ENCODE data around the gene EPHB1.

The EPHB1 gene

GRCh38 chr3:134807189-134807588 is 12.1 kb downstream of the EPHB1 start:
- POLR2A ChIA-PET = no interaction called here
- CTCF ChIA-PET = interaction anchor here (1.9 kb wide), 1 partner anchor 12 kb away, joined by 5 read pairs; the partner anchor contains the start of gene EPHB1
- TF ChIP-seq CTCF (IDR thresholded peaks at IDR 0.05; ENCODE audit: insufficient read depth, low read length, missing control alignments) = no peak

DNA sequence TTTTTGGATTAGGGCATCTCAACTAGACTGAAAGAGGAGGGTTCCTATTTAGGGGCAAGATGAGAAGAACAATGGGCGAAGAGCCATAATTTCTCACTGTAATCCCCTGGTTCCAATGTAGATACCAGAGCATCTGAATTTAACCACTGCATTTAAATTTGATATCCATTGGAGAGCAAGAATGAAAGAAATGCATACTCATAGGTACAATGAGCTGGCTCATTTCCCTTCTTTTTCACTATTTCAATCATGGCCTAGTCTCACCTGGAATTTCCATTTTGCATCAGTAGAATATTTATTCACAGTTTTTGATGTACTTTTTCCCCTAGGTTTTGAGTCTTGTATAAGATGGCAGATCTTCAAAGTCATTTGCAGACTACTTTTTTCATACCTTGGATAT is 13.8 kb downstream of the EPHB1 start:
- no peak for DNase-seq (ENCODE audit: low read depth, low spot score)
- H3K4me3 ChIP-seq (ENCODE audit: low read depth, low read length) = no peak overlapping the region
- ChIA-PET POLR2A (no interaction called here), CTCF (interaction anchor here (1.9 kb wide), 1 partner anchor 54 kb away, joined by 5 read pairs; no protein-coding TSS in a partner anchor)
- TF ChIP-seq CTCF (IDR thresholded peaks at IDR 0.05; ENCODE audit: insufficient read depth, low read length, missing control alignments) = no peak

More at GRCh38 chr3:134807189-134807588, 12.1 kb downstream of the EPHB1 start:
- DNase-seq (ENCODE audit: low read depth, low spot score) = no peak
- H3K4me3 ChIP-seq (ENCODE audit: low read depth, low read length) = no peak overlapping the region

DNA sequence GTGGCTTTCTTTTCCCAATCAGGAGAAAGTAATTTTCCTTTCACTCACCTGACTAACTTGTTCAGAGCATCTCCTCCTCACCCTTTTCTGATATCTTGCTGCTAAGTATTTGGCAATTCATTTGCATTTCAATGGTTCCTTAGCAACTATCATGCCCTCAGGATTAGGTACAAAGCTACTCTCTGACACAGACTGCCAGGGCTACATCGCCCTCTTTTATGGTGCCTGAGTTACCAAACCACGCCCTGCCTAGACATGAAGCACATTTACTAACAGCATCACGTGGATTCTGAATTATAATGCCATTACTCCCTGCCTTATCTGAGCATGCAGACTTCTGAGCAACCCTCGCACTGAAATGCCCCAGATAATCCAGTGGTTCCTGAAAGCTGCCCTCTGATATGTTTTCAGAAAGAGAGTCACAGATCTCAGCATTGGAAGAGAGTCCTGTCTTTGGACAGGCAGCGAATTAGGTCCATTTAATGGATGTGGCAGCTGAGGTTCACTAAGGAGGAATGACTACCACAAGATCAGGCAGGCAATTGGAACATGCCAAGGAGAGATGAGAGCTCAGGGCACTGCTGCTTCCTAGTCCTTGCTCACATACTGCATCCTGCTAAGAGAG is 14.5 kb downstream of the EPHB1 start:
- DNase-seq (ENCODE audit: low read depth, low spot score) = no peak
- ChIA-PET CTCF (interaction anchor here (1.9 kb wide), 1 partner anchor 55 kb away, joined by 5 read pairs; no protein-coding TSS in a partner anchor), POLR2A (no interaction called here)
- no peak overlapping the region for H3K4me3 ChIP-seq (ENCODE audit: low read depth, low read length)
- TF ChIP-seq CTCF (IDR thresholded peaks at IDR 0.05; ENCODE audit: insufficient read depth, low read length, missing control alignments) = no peak

GRCh38 chr3:134810052-134810435 is 15.0 kb downstream of the EPHB1 start:
- TF ChIP-seq CTCF (IDR thresholded peaks at IDR 0.05; ENCODE audit: insufficient read depth, low read length, missing control alignments) = no peak
- no peak for DNase-seq (ENCODE audit: low read depth, low spot score)
- no peak overlapping the region for H3K4me3 ChIP-seq (ENCODE audit: low read depth, low read length)
- ChIA-PET POLR2A (no interaction called here), CTCF (interaction anchor here (1.9 kb wide), 1 partner anchor 56 kb away, joined by 5 read pairs; no protein-coding TSS in a partner anchor)

- no peak for DNase-seq (ENCODE audit: low read depth, low spot score)
- TF ChIP-seq CTCF (IDR thresholded peaks at IDR 0.05; ENCODE audit: insufficient read depth, low read length, missing control alignments) = no peak
- H3K4me3 ChIP-seq (ENCODE audit: low read depth, low read length) = no peak overlapping the region
- ChIA-PET POLR2A (no interaction called here), CTCF (no interaction called here)
Measured at GRCh38 chr3:134810850-134811249, 15.8 kb downstream of the EPHB1 start.

GRCh38 chr3:134813618-134814017 is 18.6 kb downstream of the EPHB1 start:
- POLR2A ChIA-PET = no interaction called here

More at GRCh38 chr3:134813618-134814017, 18.6 kb downstream of the EPHB1 start:
- no peak for DNase-seq (ENCODE audit: low read depth, low spot score)
- CTCF ChIA-PET = no interaction called here
- TF ChIP-seq CTCF (IDR thresholded peaks at IDR 0.05; ENCODE audit: insufficient read depth, low read length, missing control alignments) = no peak
- H3K4me3 ChIP-seq (ENCODE audit: low read depth, low read length) = no peak overlapping the region

All from AG04449 (cell line).